ENCODE data around the gene ZC4H2. TPM values are rescaled to one million over a fixed set of nuclear protein-coding genes. Genes with fewer than 3 reads are reported as not detected.

Gene ZC4H2, protein sequence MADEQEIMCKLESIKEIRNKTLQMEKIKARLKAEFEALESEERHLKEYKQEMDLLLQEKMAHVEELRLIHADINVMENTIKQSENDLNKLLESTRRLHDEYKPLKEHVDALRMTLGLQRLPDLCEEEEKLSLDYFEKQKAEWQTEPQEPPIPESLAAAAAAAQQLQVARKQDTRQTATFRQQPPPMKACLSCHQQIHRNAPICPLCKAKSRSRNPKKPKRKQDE
- total RNA-seq = 8.7 TPM
- 9.6 TPM for polyA plus RNA-seq (ENCODE audit: insufficient read depth, low read depth, low replicate concordance)
- long read RNA-seq, donor 1, partial matches to known transcripts = 0 of 6 reads
- long read RNA-seq, donor 1, other reads (novel, unspliced or antisense) = 0 of 6 reads
- long read RNA-seq, donor 2, full-length matches to known transcripts = 5 of 5 reads
- long read RNA-seq, donor 2, partial matches to known transcripts = 0 of 5 reads
- long read RNA-seq, donor 2, other reads (novel, unspliced or antisense) = 0 of 5 reads
- long read RNA-seq, donor 3, partial matches to known transcripts = 0 of 7 reads
- long read RNA-seq, donor 3, other reads (novel, unspliced or antisense) = 0 of 7 reads
- long read RNA-seq, donor 4, partial matches to known transcripts = 0 of 6 reads
- long read RNA-seq, donor 4, other reads (novel, unspliced or antisense) = 0 of 6 reads
- long read RNA-seq, donor 5 = 0 reads
- long read RNA-seq, donor 6, full-length matches to known transcripts = 10 of 24 reads
- long read RNA-seq, donor 6, partial matches to known transcripts = 14 of 24 reads
- long read RNA-seq, donor 6, other reads (novel, unspliced or antisense) = 0 of 24 reads
- long read RNA-seq, donor 7, partial matches to known transcripts = 0 of 3 reads
- long read RNA-seq, donor 7, other reads (novel, unspliced or antisense) = 2 of 3 reads
- long read RNA-seq, donor 8, partial matches to known transcripts = 0 of 3 reads
- long read RNA-seq, donor 8, other reads (novel, unspliced or antisense) = 0 of 3 reads
- long read RNA-seq, donor 9, partial matches to known transcripts = 0 of 5 reads
- long read RNA-seq, donor 9, other reads (novel, unspliced or antisense) = 0 of 5 reads
- long read RNA-seq, donor 10, full-length matches to known transcripts = 2 of 2 reads
- long read RNA-seq, donor 10, partial matches to known transcripts = 0 of 2 reads
- long read RNA-seq, donor 10, other reads (novel, unspliced or antisense) = 0 of 2 reads

DNA sequence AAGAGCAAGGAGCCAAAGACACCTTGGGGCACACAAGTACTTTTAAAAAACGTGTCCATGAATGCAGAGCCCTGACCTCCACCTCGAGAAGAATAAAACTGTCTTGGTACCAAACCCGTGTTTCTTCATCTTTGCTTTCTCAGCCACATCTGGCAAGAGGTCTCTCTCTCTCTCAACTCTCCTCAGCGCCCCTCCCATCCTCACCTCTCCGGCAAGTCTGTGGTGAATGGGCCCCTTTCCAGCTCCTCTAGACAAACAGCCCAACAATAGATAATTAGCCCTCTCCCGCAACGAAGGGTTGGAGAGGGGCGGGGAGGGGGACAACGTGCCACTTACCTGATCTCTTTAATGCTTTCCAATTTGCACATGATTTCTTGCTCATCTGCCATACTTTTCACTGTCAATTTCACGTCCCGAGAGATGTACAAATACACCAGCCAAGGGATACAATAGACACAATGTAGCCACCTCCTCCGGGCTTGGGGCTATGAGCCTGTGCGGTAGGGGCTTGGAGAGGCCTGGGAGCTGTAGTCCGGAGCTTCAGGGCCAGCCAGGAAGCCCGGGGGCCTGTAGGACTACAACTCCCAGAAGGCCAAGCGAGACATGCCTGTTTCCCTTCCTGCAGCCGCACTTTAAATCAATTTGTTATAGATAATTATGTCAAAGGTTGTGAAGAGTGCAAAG, at the start of gene ZC4H2:
ZC4H2 (minus strand) TSS at position 462 of the 684 bp plus-strand sequence; CDS start at position 389, 73 bp downstream.
- Histone ChIP-seq H3K9ac (ENCODE audit: low read length in 3 of 3) (peak within 1 kb of the TSS in 2 of 3 donors; percentile 41 to 76), H3K4me1 (ENCODE audit: control insufficient read depth in 2 of 3, insufficient read depth in 2 of 3, low read depth in 1 of 3, low read length in 3 of 3) (no peaks in the 10 kb centered on the region), H3K36me3 (ENCODE audit: control insufficient read depth in 2 of 3, insufficient read depth in 3 of 3, low read length in 3 of 3) (no peaks in the 10 kb centered on the region), H3K27me3 (ENCODE audit: control insufficient read depth, insufficient read depth, low read length) (no peaks in the 10 kb centered on the region), H3K27ac (ENCODE audit: low read depth in 2 of 2, low read length in 2 of 2) (no peak within 1 kb of the TSS), H3K9me3 (ENCODE audit: control insufficient read depth in 2 of 3, insufficient read depth in 1 of 3, low read length in 3 of 3) (no peaks in the 10 kb centered on the region), H3K4me3 (ENCODE audit: low read length in 3 of 3) (peak within 1 kb of the TSS; percentile 81 to 88 (median 83))
- intact Hi-C loops (cut with DNase I) = no loop called here
- FAIRE-seq (peak; percentile 89), DNase-seq (peak; percentile 80 to 89 (median 86))
- TF ChIP-seq, protein P1, sequence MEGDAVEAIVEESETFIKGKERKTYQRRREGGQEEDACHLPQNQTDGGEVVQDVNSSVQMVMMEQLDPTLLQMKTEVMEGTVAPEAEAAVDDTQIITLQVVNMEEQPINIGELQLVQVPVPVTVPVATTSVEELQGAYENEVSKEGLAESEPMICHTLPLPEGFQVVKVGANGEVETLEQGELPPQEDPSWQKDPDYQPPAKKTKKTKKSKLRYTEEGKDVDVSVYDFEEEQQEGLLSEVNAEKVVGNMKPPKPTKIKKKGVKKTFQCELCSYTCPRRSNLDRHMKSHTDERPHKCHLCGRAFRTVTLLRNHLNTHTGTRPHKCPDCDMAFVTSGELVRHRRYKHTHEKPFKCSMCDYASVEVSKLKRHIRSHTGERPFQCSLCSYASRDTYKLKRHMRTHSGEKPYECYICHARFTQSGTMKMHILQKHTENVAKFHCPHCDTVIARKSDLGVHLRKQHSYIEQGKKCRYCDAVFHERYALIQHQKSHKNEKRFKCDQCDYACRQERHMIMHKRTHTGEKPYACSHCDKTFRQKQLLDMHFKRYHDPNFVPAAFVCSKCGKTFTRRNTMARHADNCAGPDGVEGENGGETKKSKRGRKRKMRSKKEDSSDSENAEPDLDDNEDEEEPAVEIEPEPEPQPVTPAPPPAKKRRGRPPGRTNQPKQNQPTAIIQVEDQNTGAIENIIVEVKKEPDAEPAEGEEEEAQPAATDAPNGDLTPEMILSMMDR (IDR thresholded peaks at IDR 0.05; ENCODE audit: borderline replicate concordance, extremely low read depth, insufficient read depth) = no peak

DNA sequence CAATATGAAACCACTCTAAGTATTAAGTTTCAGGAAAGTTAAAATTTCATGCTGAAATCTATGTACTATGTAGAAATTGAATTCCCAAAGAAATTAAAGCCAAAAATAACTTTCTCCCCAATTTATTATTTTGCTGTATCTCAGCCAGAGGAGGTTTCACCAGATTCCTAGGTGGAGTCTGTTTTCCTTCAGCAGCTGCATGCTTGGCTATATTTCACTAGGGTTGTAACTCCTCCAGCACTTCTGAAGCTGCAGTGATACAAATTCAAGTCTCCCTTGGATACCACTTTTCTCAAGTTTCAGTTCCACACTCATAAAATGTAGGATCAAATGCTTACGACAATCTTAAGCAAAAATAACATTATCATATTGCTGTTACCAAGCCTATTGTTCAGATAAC, 41.2 kb upstream of the ZC4H2 start:
- H3K4me1 ChIP-seq (ENCODE audit: control insufficient read depth in 2 of 3, insufficient read depth in 2 of 3, low read depth in 1 of 3, low read length in 3 of 3) = no peaks in the 10 kb centered on the region
- no peak overlapping the region for H3K27ac ChIP-seq (ENCODE audit: low read depth in 2 of 2, low read length in 2 of 2)
- no peak overlapping the region for H3K4me3 ChIP-seq (ENCODE audit: low read length in 3 of 3)
- FAIRE-seq (no peak), DNase-seq (peak in 2 of 5 donors; percentile 14 to 30)
- no peaks in the 10 kb centered on the region for H3K27me3 ChIP-seq (ENCODE audit: control insufficient read depth, insufficient read depth, low read length)
- H3K9ac ChIP-seq (ENCODE audit: low read length in 3 of 3) = no peak overlapping the region
- intact Hi-C loops (cut with DNase I) = no loop called here
- no peaks in the 10 kb centered on the region for H3K36me3 ChIP-seq (ENCODE audit: control insufficient read depth in 2 of 3, insufficient read depth in 3 of 3, low read length in 3 of 3)
- TF ChIP-seq, protein P1 (IDR thresholded peaks at IDR 0.05; ENCODE audit: borderline replicate concordance, extremely low read depth, insufficient read depth) = no peak
- no peaks in the 10 kb centered on the region for H3K9me3 ChIP-seq (ENCODE audit: control insufficient read depth in 2 of 3, insufficient read depth in 1 of 3, low read length in 3 of 3)

DNA sequence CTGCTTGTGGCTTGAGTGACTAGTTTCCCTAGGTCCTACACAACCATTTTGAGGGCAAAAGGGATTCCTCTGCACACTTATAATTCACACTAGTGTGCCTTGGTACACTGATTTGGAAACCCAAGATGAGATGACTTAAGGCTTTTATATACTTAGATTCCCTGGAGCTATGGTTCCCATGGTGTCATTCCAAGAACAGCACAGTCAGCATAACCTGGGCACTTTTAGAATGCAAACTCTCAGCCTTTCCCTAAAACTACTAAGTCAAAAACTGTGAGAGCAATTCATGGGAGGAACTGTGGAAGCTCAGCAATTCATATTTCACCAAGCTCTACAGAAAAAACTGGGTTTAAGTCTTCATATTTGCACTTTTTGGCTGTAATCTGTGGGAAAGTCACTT, 38.0 kb upstream of the ZC4H2 start:
- intact Hi-C loops (cut with DNase I) = no loop called here
- FAIRE-seq = no peak
- TF ChIP-seq, protein P1 (IDR thresholded peaks at IDR 0.05; ENCODE audit: borderline replicate concordance, extremely low read depth, insufficient read depth) = no peak

More for the DNA sequence above, 38.0 kb upstream of the ZC4H2 start:
- H3K4me3 ChIP-seq (ENCODE audit: low read length in 3 of 3) = no peak overlapping the region
- H3K36me3 ChIP-seq (ENCODE audit: control insufficient read depth in 2 of 3, insufficient read depth in 3 of 3, low read length in 3 of 3) = no peaks in the 10 kb centered on the region
- no peak overlapping the region for H3K27ac ChIP-seq (ENCODE audit: low read depth in 2 of 2, low read length in 2 of 2)
- no peaks in the 10 kb centered on the region for H3K27me3 ChIP-seq (ENCODE audit: control insufficient read depth, insufficient read depth, low read length)
- no peaks in the 10 kb centered on the region for H3K4me1 ChIP-seq (ENCODE audit: control insufficient read depth in 2 of 3, insufficient read depth in 2 of 3, low read depth in 1 of 3, low read length in 3 of 3)
- no peak for DNase-seq
- H3K9ac ChIP-seq (ENCODE audit: low read length in 3 of 3) = no peak overlapping the region
- H3K9me3 ChIP-seq (ENCODE audit: control insufficient read depth in 2 of 3, insufficient read depth in 1 of 3, low read length in 3 of 3) = no peaks in the 10 kb centered on the region

All from kidney (tissue), 22 donors.